ENCODE measurements around the gene ZNF212. TPM values are rescaled to one million over a fixed set of nuclear protein-coding genes. Genes with fewer than 3 reads are reported as not detected.

ZNF212 gene
- total and polyA plus RNA-seq, 9 of the 15 experiments (the other 6 are each of a cell fraction or from before 2014, with no cell fraction given), result 1.8 to 21.4 (median 7.2) TPM

- TF ChIP-seq FOXO4 (CRISPR knock-in tag; IDR thresholded peaks at IDR 0.05) (0 out of 2 replicates have a peak, but pooled peaks have one; percentile 39), TFAP4 (CRISPR knock-in tag; IDR thresholded peaks at IDR 0.05; ENCODE audit: borderline replicate concordance) (peak; percentile 94), ZNF12 (CRISPR knock-in tag; IDR thresholded peaks at IDR 0.05) (peak; percentile 77), CHD1 (IDR thresholded peaks at IDR 0.05; ENCODE audit: low read length) (peak; percentile 74), POLR2G (IDR thresholded peaks at IDR 0.05; ENCODE audit: low read depth, low read length) (peak; percentile 91), POLR2AphosphoS2 (IDR thresholded peaks at IDR 0.05; ENCODE audit: low read length) (no peak), TFE3 (CRISPR knock-in tag; IDR thresholded peaks at IDR 0.05) (no peak), HCFC1 (IDR thresholded peaks at IDR 0.05; ENCODE audit: low read depth, low read length) (peak; percentile 86), ZBTB2 (IDR thresholded peaks at IDR 0.05) (peak; percentile 77; the same call in 1 of the 2 replicates), ZNF134 (CRISPR knock-in tag; conservative IDR thresholded peaks at IDR 0.05) (no peak), REST (IDR thresholded peaks at IDR 0.05; ENCODE audit: borderline replicate concordance) (peak; percentile 97), REST (CRISPR knock-in tag; IDR thresholded peaks at IDR 0.05; ENCODE audit: low read depth) (peak; percentile 71), SMAD2 (IDR thresholded peaks at IDR 0.05; ENCODE audit: low read depth, low read length) (no peak)
Measured at GRCh38 chr7:149239345-149240143, at the start of gene ZNF212 (continued).

All from K562 (cell line).